Nephron progenitor cell (in vitro differentiated cells): ENCODE results near the gene PSG1.
"Not testable (repeated sequence)": the region's sequence is repeated elsewhere in the genome, so short reads cannot be mapped to it uniquely, and the experiment has no call there.

Experiments
- DNase-seq: peaks from one replicate; pipeline ENCODE4 v3.0.0; 2021
- H3K27ac Mint-ChIP-seq: 2 replicates; pipeline ENCODE4 v1.8.0; 2021; ENCODE audit warnings: mild to moderate bottlenecking, moderate library complexity, mixed read lengths
- H3K27me3 Mint-ChIP-seq: 2 replicates; pipeline ENCODE4 v1.8.0; 2021; ENCODE audit warnings: mild to moderate bottlenecking, low read depth, mixed read lengths; ENCODE audit not compliant: poor library complexity
- H3K36me3 Mint-ChIP-seq: 2 replicates; pipeline ENCODE4 v1.8.0; 2021; ENCODE audit warnings: low read depth, mixed read lengths
- H3K4me1 Mint-ChIP-seq: 2 replicates; pipeline ENCODE4 v1.8.0; 2021; ENCODE audit warnings: mixed read lengths
- H3K4me3 Mint-ChIP-seq: 2 replicates; pipeline ENCODE4 v1.8.0; 2021; ENCODE audit warnings: mild to moderate bottlenecking, moderate library complexity, mixed read lengths
- H3K9me3 Mint-ChIP-seq: 2 replicates; pipeline ENCODE4 v1.8.0; 2021; ENCODE audit warnings: mild to moderate bottlenecking, moderate library complexity, mixed read lengths
- CTCF ChIP-seq: fragments of 200-600 bp; sonication (generic); IDR thresholded peaks from 2 replicates; pipeline ENCODE4 v1.5.0; 2021; ENCODE audit warnings: antibody characterized with exemption

The PSG1 gene

GRCh38 chr19:42850981-42851717, 28.4 kb downstream of the PSG1 start:
- Mint-ChIP-seq H3K9me3 (peaks cover 87% of the 10 kb centered on the region), H3K27ac (no peak overlapping the region), H3K4me1 (no peaks in the 10 kb centered on the region), H3K36me3 (no peaks in the 10 kb centered on the region), H3K4me3 (no peak overlapping the region), H3K27me3 (no peaks in the 10 kb centered on the region)
- no peak for DNase-seq
- no peak for TF ChIP-seq CTCF

- no peak overlapping the region for H3K4me3 Mint-ChIP-seq
- H3K36me3 Mint-ChIP-seq = no peaks in the 10 kb centered on the region
- peaks cover 85% of the 10 kb centered on the region for H3K9me3 Mint-ChIP-seq
- no peak for TF ChIP-seq CTCF
- DNase-seq = no peak
- no peaks in the 10 kb centered on the region for H3K4me1 Mint-ChIP-seq
- H3K27ac Mint-ChIP-seq = no peak overlapping the region
- H3K27me3 Mint-ChIP-seq = no peaks in the 10 kb centered on the region
These were observed 32.9 kb downstream of the PSG1 start for GRCh38 chr19:42846597-42846996.

GRCh38 chr19:42843631-42844030, 35.9 kb downstream of the PSG1 start:
- DNase-seq = not testable (repeated sequence)

GRCh38 chr19:42832746-42833442, 46.6 kb downstream of the PSG1 start:
- not testable (repeated sequence) for DNase-seq, H3K27ac Mint-ChIP-seq, H3K4me3 Mint-ChIP-seq, H3K4me1 Mint-ChIP-seq, H3K36me3 Mint-ChIP-seq, H3K27me3 Mint-ChIP-seq
- peaks cover 83% of the 10 kb centered on the region for H3K9me3 Mint-ChIP-seq

More at GRCh38 chr19:42843631-42844030, 35.9 kb downstream of the PSG1 start:
- H3K27ac Mint-ChIP-seq, H3K4me1 Mint-ChIP-seq, H3K36me3 Mint-ChIP-seq, H3K4me3 Mint-ChIP-seq, H3K27me3 Mint-ChIP-seq: not testable (repeated sequence)
- peaks cover 87% of the 10 kb centered on the region for H3K9me3 Mint-ChIP-seq

GRCh38 chr19:42832023-42832680, 47.4 kb downstream of the PSG1 start:
- DNase-seq, H3K4me3 Mint-ChIP-seq, H3K27ac Mint-ChIP-seq, H3K27me3 Mint-ChIP-seq, H3K36me3 Mint-ChIP-seq, H3K4me1 Mint-ChIP-seq: not testable (repeated sequence)
- peaks cover 90% of the 10 kb centered on the region for H3K9me3 Mint-ChIP-seq

GRCh38 chr19:42831221-42832019, 48.1 kb downstream of the PSG1 start:
- Mint-ChIP-seq H3K27me3 (peaks cover 7% of the 10 kb centered on the region), H3K4me1 (no peaks in the 10 kb centered on the region), H3K36me3 (no peaks in the 10 kb centered on the region), H3K4me3 (no peak overlapping the region), H3K27ac (no peak overlapping the region), H3K9me3 (peaks cover 92% of the 10 kb centered on the region)
- no peak for DNase-seq
- TF ChIP-seq CTCF = no peak

- not testable (repeated sequence) for H3K27me3 Mint-ChIP-seq, H3K36me3 Mint-ChIP-seq, H3K4me3 Mint-ChIP-seq, H3K27ac Mint-ChIP-seq, H3K4me1 Mint-ChIP-seq, DNase-seq
- H3K9me3 Mint-ChIP-seq = peaks cover 97% of the 10 kb centered on the region
These were observed 58.1 kb downstream of the PSG1 start for GRCh38 chr19:42821306-42821977.

- not testable (repeated sequence) for H3K4me1 Mint-ChIP-seq, H3K27ac Mint-ChIP-seq, H3K27me3 Mint-ChIP-seq, DNase-seq, H3K4me3 Mint-ChIP-seq, H3K36me3 Mint-ChIP-seq
- H3K9me3 Mint-ChIP-seq = peaks cover 91% of the 10 kb centered on the region
These were observed 59.4 kb downstream of the PSG1 start for GRCh38 chr19:42819960-42820650.
